Heart left ventricle (tissue), 13 donors: ENCODE results near the gene AGO4.

ENCODE experiments used
- POLR2A ChIP-seq, 2 donors: fragments of 450-650 bp; IDR thresholded peaks; one replicate each; pipeline ENCODE4 v1.6.1; 2017; ENCODE audit warnings: antibody characterized with exemption in 2 of 2, mild to moderate bottlenecking in 2 of 2, moderate library complexity in 2 of 2
- TF ChIP-seq, protein P1 (sequence below), 12 donors: fragments of 200-600 bp; sonication (generic) in 4 of 12; IDR thresholded peaks; one replicate each; pipeline versions ENCODE4 v1.5.0 to v1.8.0; 2018 to 2022; ENCODE audit warnings: antibody characterized with exemption in 12 of 12, mild to moderate bottlenecking in 5 of 12
- donor health status: ischemic (EF 13 %, LVEDD 7.1; RV severe dilation, severe dysfunction).
- donor health status: DM: no; HTN: yes; CAD: no.
- donor health status: DM: no; HTN: no; CAD: no.
- donor health status: ischemic (EF 25% LVEDD 6.9; RV normal size, moderate dysfunction).
- donor health status: ischemic (EF 25% LVEDD 5.7; RV mildly dilated, moderate dysfunction).
- donor health status: ischemic (EF 35%, LVEDD 5.7; RV mildly dilated, moderate dysfunction).
- donor health status: nonischemic (EF 11% LVEDD 7.7; RV severe dilation, severe dysfunction).
- donor health status: DM: yes; HTN: yes; CAD: no.
- donor health status: PGD.
- donor health status: ischemic (EF 29% LVEDD 5.4; RV normal size, mild dysfunction).
- donor health status: nonischemic (EF 23%, LVEDD 6.1; RV moderate dilation, normal function).

DNA sequence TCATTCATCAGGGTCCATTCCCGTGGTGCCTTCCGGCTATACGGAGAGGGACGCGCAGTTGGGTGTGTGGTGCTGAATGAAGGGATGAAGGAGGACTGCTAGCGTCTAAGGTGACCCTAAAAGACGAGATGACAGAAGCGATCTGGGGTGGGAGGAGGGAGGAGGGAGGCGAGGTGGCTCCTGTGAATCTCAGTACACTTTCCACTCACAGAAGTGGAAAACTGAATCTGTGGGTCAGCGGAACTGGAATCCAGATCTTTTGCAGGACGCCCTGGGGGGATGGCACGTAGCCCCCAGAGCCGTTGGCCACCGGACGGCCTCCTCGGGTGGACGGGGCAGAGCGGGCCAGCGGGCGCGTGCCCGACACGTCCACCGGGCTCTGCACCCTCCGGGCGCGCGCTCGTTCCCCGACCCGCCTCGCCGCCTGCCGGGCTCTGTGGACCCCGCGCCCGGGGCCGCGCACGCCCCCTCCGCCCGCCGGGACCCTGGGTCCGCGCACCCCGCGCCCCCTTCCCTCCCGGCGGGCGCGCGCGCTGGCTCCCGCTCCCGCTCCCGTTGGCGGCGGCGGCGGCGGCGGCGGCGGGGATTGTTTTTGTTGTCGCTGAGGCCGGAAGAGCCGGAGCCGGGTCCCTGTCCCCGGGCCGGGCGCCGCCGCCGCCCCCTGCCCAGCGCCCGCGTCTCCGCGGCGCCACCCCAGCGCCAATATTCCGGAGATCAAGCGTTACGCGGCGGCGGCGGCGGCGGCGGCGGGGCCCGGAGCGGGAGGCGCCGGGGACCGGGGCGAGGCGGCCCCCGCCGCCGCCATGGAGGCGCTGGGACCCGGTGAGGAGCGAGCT is at the start of gene AGO4:
- TF ChIP-seq POLR2A (IDR thresholded peaks at IDR 0.05) = peak in 1 of 2 donors; percentile 31
- TF ChIP-seq, protein P1, sequence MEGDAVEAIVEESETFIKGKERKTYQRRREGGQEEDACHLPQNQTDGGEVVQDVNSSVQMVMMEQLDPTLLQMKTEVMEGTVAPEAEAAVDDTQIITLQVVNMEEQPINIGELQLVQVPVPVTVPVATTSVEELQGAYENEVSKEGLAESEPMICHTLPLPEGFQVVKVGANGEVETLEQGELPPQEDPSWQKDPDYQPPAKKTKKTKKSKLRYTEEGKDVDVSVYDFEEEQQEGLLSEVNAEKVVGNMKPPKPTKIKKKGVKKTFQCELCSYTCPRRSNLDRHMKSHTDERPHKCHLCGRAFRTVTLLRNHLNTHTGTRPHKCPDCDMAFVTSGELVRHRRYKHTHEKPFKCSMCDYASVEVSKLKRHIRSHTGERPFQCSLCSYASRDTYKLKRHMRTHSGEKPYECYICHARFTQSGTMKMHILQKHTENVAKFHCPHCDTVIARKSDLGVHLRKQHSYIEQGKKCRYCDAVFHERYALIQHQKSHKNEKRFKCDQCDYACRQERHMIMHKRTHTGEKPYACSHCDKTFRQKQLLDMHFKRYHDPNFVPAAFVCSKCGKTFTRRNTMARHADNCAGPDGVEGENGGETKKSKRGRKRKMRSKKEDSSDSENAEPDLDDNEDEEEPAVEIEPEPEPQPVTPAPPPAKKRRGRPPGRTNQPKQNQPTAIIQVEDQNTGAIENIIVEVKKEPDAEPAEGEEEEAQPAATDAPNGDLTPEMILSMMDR (IDR thresholded peaks at IDR 0.05) = peak in 1 of 12 donors; percentile 23
